IPS-15b (cell line): ENCODE results near the gene AAK1.
"Not testable (repeated sequence)": the region's sequence is repeated elsewhere in the genome, so short reads cannot be mapped to it uniquely, and the experiment has no call there.

Experiments
- H3K27me3 ChIP-seq: one replicate; pipeline ENCODE4 v1.6.1; 2013; ENCODE audit warnings: low read length; ENCODE audit not compliant: control insufficient read depth, insufficient read depth
- H3K36me3 ChIP-seq: one replicate; pipeline ENCODE4 v1.6.1; 2013; ENCODE audit warnings: low read length; ENCODE audit not compliant: control insufficient read depth, insufficient read depth
- H3K4me1 ChIP-seq: one replicate; pipeline ENCODE4 v1.6.1; 2013; ENCODE audit warnings: mild to moderate bottlenecking, low read length; ENCODE audit not compliant: control insufficient read depth, insufficient read depth
- H3K4me3 ChIP-seq: one replicate; pipeline ENCODE4 v1.5.1; 2013; ENCODE audit warnings: low read depth, low read length
- H3K9ac ChIP-seq: one replicate; pipeline ENCODE4 v1.6.1; 2013; ENCODE audit warnings: low read depth, mild to moderate bottlenecking, low read length
- H3K9me3 ChIP-seq: one replicate; pipeline ENCODE4 v1.6.1; 2013; ENCODE audit warnings: mild to moderate bottlenecking, low read length; ENCODE audit not compliant: control insufficient read depth, insufficient read depth

AAK1 gene

DNA sequence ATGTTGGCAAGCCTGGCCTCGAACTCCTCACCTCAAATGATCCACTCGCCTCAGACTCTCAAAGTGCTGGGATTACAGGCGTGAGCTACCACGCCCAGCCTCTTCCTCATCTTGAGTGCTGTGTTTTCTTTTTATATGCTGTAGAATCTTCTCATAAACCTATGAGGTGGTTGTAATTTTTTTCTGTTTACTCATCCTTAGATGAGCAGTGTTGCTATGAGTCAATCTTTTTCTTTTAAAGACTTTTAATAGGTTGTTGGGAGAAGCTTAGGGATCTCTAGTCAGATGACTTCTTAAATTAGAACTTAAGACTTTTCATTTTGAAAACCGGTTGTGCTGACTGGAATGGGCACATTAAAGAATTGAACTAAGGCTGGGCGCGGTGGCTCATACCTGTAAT, 8.7 kb upstream of the AAK1 start:
- Histone ChIP-seq H3K4me3 (no peak overlapping the region), H3K27me3 (no peaks in the 10 kb centered on the region), H3K4me1 (peaks cover 4% of the 10 kb centered on the region), H3K9ac (no peak overlapping the region), H3K9me3 (no peaks in the 10 kb centered on the region), H3K36me3 (no peaks in the 10 kb centered on the region)

DNA sequence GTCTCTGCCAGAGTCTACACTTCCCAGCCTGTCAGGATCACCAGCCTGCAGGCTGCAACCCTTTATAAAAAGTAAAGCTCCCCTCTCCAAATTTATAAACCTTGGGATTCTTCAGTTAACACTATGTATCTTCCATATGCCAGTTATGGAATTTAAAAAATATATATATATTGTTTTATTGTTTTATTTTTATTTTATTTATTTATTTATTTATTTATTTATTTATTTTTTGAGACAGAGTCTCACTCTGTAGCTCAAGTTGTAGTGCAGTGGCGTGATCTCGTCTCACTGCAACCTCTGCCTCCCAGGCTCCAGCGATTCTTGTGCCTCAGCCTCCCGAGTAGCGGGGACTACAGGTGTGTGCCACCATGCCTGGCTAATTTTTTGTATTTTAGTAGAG, 3.7 kb upstream of the AAK1 start:
- not testable (repeated sequence) for H3K4me3 ChIP-seq, H3K9ac ChIP-seq, H3K4me1 ChIP-seq, H3K36me3 ChIP-seq, H3K27me3 ChIP-seq, H3K9me3 ChIP-seq

DNA sequence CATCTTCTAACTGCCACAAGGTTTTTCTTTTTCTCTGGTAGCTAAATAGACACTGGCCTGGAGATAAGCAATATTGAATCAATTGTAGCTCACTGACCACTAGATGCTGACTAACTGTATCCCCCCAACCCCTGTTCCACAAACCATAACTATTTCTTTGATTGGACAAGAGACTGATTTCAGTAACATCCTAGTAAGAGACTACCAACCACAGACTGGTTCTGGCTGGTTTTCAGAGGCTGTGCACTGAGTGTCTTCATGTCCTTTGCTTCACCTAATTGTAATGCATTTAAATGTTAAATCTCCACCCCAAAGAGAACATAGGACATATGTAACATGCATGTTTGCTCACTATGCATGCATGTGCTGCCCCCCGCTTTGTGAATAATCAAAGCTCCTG, 3.2 kb upstream of the AAK1 start:
- Histone ChIP-seq H3K36me3 (no peaks in the 10 kb centered on the region), H3K27me3 (no peaks in the 10 kb centered on the region), H3K9ac (no peak overlapping the region), H3K4me3 (no peak overlapping the region), H3K4me1 (peaks cover 4% of the 10 kb centered on the region), H3K9me3 (no peaks in the 10 kb centered on the region)

DNA sequence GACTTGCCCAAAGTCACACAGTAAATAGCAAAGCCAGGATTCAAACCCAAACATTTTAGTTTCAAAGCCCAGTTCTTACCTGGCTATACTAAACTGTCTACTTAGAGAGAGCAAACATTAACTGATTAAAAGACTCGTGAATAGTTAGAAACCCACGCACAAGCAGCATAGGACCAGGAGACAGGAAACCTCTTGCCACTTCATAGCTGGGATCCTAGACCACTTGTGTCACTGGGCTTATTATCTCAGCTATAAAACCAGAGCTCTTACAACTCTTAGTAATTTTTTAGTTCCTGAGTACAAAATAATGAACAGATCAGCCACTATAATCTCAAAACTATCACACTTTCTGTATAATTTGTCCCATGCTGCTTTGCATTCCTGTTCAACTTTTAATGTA, 2.4 kb upstream of the AAK1 start:
- Histone ChIP-seq H3K9ac (no peak overlapping the region), H3K27me3 (no peaks in the 10 kb centered on the region), H3K4me1 (peaks cover 4% of the 10 kb centered on the region), H3K36me3 (no peaks in the 10 kb centered on the region), H3K9me3 (no peaks in the 10 kb centered on the region), H3K4me3 (no peak overlapping the region)

DNA sequence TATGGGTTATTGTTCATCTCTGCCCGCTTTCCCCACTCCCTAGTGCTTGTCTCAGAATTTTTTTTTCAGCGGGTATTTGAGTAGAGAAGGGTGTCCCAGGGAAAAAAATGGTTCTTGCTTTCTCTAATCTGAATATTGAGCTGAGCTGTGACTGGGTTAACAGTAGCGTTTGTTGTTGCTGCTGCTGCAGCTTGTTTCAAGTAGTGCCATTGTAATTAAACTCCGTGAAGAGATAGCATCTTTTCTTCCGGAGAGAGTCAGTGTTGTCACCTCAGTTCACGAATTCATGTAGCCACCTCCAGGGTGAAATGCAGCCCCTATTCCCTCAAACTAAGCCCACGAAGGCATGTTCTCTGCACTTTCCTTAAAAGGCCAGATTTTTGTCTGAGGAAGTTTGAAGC, 1.5 kb upstream of the AAK1 start:
- peak overlapping the region; percentile 96 for H3K4me3 ChIP-seq
- H3K4me1 ChIP-seq: peaks cover 4% of the 10 kb centered on the region
- no peaks in the 10 kb centered on the region for H3K9me3 ChIP-seq
- no peak overlapping the region for H3K9ac ChIP-seq
- no peaks in the 10 kb centered on the region for H3K36me3 ChIP-seq
- no peaks in the 10 kb centered on the region for H3K27me3 ChIP-seq

DNA sequence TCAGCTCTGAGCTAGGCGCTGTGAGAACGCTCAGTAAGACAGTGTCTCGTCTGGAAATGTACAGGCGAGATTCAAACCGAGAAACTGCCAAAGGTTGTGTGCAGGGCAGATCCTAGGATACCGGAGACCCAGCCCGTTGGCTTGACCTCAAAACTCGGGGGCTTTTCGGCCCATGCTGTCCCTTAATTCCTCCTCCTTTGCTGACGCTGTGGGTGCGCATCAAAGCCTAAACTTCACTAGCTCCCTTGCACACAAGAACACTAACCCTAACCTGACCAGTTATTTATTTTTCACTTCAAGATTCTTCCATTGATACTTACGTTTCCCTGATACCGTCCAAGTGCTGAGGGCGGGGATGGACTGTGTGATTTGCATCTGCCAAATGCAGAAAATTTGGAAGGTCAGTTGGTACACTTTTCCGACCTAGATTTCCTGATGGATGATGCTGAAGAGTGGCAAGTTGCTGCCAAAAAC, 1.0 kb upstream of the AAK1 start:
- H3K36me3 ChIP-seq: no peaks in the 10 kb centered on the region
- no peaks in the 10 kb centered on the region for H3K27me3 ChIP-seq
- H3K4me3 ChIP-seq: peak overlapping the region; percentile 96
- H3K4me1 ChIP-seq: peaks cover 4% of the 10 kb centered on the region
- no peaks in the 10 kb centered on the region for H3K9me3 ChIP-seq
- peak overlapping the region; percentile 10 for H3K9ac ChIP-seq

DNA sequence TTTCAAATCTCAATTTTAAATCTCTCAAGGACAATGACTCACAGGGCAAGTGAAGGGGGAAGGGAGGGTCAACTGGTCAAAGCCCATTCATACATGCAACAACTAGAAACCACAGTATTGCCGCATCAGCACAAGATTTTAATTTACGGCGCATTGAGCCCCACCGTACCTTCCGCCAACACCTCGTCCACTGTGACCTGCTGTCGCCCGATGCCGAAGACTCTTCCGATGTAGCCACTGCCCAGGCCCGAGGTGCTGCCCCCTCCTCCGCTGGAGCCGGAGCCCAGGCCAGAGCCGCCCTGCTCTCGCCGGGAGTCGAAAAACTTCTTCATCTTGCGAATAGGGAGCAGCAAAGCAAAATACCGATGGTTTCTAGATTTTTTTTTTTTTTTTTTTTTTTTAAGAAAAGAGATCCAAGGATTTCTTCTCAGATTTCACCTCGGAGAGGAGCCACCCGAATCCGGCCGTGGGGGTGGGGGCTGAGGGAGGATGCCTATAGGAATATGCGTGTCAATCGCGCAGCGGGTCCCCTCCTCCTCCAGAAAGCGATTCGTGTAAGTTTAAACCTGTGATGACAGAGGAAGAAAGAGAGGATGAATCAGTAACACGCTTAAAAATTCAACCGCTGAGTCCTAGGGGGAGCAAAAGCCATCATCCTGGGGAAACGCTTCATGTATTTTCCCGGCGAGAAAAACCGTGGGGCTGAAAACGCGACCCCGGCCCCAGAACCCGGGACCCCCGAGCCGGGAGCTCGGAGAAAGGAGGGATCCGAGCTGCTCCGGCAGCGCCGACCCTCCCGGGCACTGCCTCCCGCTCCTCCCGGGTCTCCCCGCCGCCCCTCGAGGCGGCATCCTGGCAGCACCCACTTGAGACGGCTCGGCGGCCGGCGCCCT, 584 bp downstream of the AAK1 start:
- Histone ChIP-seq H3K4me1 (peaks cover 8% of the 10 kb centered on the region), H3K36me3 (no peaks in the 10 kb centered on the region), H3K4me3 (peak overlapping the region; percentile 96), H3K27me3 (no peaks in the 10 kb centered on the region), H3K9me3 (no peaks in the 10 kb centered on the region), H3K9ac (peak overlapping the region; percentile 62)

DNA sequence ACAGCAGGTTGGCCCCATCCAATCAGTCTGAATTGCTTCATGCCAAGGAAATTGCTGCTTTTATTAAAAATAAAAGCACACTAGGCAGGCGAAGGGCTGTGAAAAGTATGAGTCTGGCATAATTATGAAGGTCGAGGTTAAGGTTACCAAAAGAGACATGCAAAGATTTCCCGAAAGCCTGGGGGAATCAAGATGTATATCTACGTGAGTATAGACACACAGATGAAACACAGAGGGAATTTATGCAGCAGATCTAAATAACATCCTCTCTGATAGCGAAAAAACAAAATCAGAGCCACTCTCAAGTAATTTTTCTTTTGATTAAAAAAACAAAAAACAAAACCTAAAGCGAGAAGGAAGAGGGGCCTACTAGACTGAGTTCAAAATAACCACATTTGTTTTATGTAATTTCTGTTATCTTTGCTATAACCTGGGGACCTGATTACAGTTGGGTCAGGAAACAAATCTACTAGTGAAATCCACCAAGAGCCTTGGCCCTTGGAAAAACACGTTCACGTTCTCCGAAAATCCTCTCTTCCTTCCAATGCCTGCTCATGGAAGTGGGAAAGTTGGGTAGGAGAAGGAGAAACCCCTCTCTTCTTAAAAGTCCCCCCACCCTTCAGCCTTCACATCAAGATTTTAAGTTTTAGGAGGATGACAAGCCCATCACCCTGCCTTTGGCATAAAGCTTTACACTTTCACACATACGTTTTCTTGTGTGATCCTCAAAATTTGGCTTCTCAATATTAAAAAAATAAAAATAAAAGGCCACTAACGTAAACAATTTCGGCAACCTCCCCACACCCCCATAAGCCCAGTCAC, 1.4 kb downstream of the AAK1 start:
- Histone ChIP-seq H3K9ac (peak overlapping the region; percentile 62), H3K4me1 (peaks cover 8% of the 10 kb centered on the region), H3K9me3 (no peaks in the 10 kb centered on the region), H3K36me3 (no peaks in the 10 kb centered on the region), H3K4me3 (peak overlapping the region; percentile 96), H3K27me3 (no peaks in the 10 kb centered on the region)

DNA sequence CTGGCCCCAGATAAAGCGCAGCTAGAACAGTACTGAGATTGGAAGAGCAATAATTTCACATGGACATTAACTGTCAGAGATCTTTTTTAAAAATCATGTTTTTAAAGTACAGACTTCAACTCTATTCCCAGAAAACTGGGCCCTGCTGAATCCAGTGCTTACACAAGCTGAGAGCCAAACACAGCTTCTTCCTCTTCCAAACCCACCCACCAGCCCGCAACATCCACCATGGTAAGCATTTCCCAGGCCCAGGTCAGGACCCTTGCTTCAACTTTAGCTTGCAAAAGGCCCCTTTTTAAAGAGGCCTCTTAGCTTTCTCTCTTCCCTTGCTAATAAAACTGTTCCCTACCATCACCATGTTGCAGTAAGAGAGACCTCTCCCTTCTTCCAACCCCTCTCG, 2.1 kb downstream of the AAK1 start:
- H3K27me3 ChIP-seq: no peaks in the 10 kb centered on the region
- H3K4me1 ChIP-seq: peaks cover 8% of the 10 kb centered on the region
- H3K36me3 ChIP-seq: no peaks in the 10 kb centered on the region
- peak overlapping the region; percentile 39 for H3K9ac ChIP-seq
- no peaks in the 10 kb centered on the region for H3K9me3 ChIP-seq
- H3K4me3 ChIP-seq: peak overlapping the region; percentile 96

DNA sequence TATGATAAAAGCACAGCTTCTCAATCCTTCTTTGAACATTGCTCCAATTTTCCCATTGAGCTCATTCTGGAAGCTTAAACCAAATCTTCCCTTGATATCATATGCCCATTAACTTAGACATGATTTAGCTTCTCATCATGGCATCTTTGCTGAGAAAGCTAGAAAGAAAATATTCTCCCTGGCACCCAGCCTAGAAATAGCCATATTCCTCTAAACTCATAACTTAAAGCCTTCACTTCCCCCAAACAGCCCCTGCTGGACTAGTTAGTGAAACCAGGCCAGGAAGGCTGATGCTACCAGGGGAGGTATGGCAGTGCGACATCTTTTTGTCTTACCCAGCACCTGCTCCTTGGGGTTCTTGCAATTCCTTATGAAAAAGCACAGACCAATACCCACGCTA, 4.3 kb downstream of the AAK1 start:
- no peak overlapping the region for H3K9ac ChIP-seq
- H3K9me3 ChIP-seq: no peaks in the 10 kb centered on the region
- H3K36me3 ChIP-seq: no peaks in the 10 kb centered on the region
- peaks cover 8% of the 10 kb centered on the region for H3K4me1 ChIP-seq
- no peaks in the 10 kb centered on the region for H3K27me3 ChIP-seq
- no peak overlapping the region for H3K4me3 ChIP-seq

DNA sequence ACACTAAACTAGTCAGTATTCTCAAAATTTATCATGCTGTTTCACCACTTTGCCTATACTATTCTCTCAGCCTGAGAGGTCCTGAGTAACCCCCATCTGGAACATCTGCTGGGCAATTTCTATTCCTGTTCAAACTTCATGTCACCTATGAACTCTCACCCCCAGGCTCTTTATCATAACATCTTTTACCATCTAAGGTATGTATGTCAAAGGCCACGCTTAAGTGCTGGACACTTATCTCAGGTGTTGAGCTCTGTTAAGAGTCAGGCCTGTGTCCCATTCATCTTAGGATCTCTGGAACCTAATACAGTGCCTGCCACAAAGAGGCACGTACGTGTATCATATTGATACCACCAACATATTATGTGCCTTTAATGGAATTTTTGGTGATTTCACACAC, 4.9 kb downstream of the AAK1 start:
- Histone ChIP-seq H3K9ac (no peak overlapping the region), H3K9me3 (no peaks in the 10 kb centered on the region), H3K4me1 (peaks cover 8% of the 10 kb centered on the region), H3K36me3 (no peaks in the 10 kb centered on the region), H3K4me3 (no peak overlapping the region), H3K27me3 (no peaks in the 10 kb centered on the region)

DNA sequence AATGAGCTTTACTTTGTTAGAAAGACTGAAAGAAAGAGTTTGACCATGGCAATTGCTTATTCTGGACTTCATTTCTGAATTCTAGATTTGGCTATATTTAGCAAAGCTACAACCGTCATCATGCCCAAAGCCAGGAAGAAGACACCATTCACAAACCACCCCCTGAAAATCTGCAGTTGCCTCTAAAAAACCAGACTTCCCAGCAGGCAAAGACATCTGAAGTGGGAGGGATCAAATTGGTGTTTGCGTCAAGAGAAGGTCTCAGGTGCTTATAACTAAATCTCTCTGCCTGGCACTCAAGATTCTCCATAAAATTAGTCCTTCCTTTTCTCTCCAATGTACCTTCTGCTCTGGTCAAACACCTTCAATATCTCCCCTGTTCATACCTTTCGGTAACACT, 5.6 kb downstream of the AAK1 start:
- Histone ChIP-seq H3K4me3 (no peak overlapping the region), H3K36me3 (no peaks in the 10 kb centered on the region), H3K4me1 (peaks cover 8% of the 10 kb centered on the region), H3K27me3 (no peaks in the 10 kb centered on the region), H3K9me3 (no peaks in the 10 kb centered on the region), H3K9ac (no peak overlapping the region)
